Measurements from ENCODE around the gene HSPA1B. TPM values are rescaled to one million over a fixed set of nuclear protein-coding genes. Genes with fewer than 3 reads are reported as not detected.
"Not testable (repeated sequence)": the region's sequence is repeated elsewhere in the genome, so short reads cannot be mapped to it uniquely, and the experiment has no call there.

Gene HSPA1B
- total and polyA plus RNA-seq, 2 donors (not counting 1 experiment from before 2014, with no cell fraction given) = 35.5 to 115 TPM

GRCh38 chr6:31799781-31800180, 27.8 kb upstream of the HSPA1B start:
- TF ChIP-seq EZH2 (IDR thresholded peaks at IDR 0.05; ENCODE audit: low read length, missing control alignments) (no peak), CTCF (conservative IDR thresholded peaks at IDR 0.05 in 1 of 2, IDR thresholded peaks at IDR 0.05 in 1 of 2; ENCODE audit: low read depth in 1 of 2, low read length in 2 of 2) (no peak)
- Histone ChIP-seq H3K4me1 (ENCODE audit: control insufficient read depth, extremely low read depth, insufficient read depth, low read length) (no peaks in the 10 kb centered on the region), H3K36me3 (ENCODE audit: control insufficient read depth, insufficient read depth, low read length) (no peaks in the 10 kb centered on the region), H3K27me3 (ENCODE audit: control insufficient read depth, insufficient read depth, low read length) (no peaks in the 10 kb centered on the region), H4K20me1 (ENCODE audit: control insufficient read depth, extremely low read depth, insufficient read depth, low read length) (no peaks in the 10 kb centered on the region), H2AFZ (ENCODE audit: low read length) (no peak overlapping the region), H3K4me2 (ENCODE audit: extremely low read depth, insufficient read depth, low read length) (no peak overlapping the region), H3K79me2 (ENCODE audit: control insufficient read depth, insufficient read depth, low read length) (peaks cover 6% of the 10 kb centered on the region), H3K9me3 (ENCODE audit: control insufficient read depth, insufficient read depth, low read depth, low read length) (no peaks in the 10 kb centered on the region), H3K9ac (ENCODE audit: insufficient read depth, low read length) (no peak overlapping the region), H3K27ac (ENCODE audit: insufficient read depth, low read length) (no peak overlapping the region), H3K4me3 (replicated peaks in 1 of 4; ENCODE audit: control extremely low read depth in 1 of 4, insufficient read depth in 1 of 4, low read depth in 3 of 4, low read length in 4 of 4) (no peak overlapping the region)
- peak in 1 of 2 donors; percentile 45 for DNase-seq (ENCODE audit: low read depth in 2 of 2)

GRCh38 chr6:31801031-31801927, 26.3 kb upstream of the HSPA1B start:
- not testable (repeated sequence) for H2AFZ ChIP-seq (ENCODE audit: low read length); H3K9ac ChIP-seq (ENCODE audit: insufficient read depth, low read length); H3K4me1 ChIP-seq (ENCODE audit: control insufficient read depth, extremely low read depth, insufficient read depth, low read length); DNase-seq (ENCODE audit: low read depth in 2 of 2); H4K20me1 ChIP-seq (ENCODE audit: control insufficient read depth, extremely low read depth, insufficient read depth, low read length); H3K4me3 ChIP-seq (replicated peaks in 1 of 4; ENCODE audit: control extremely low read depth in 1 of 4, insufficient read depth in 1 of 4, low read depth in 3 of 4, low read length in 4 of 4); H3K9me3 ChIP-seq (ENCODE audit: control insufficient read depth, insufficient read depth, low read depth, low read length); H3K36me3 ChIP-seq (ENCODE audit: control insufficient read depth, insufficient read depth, low read length); H3K79me2 ChIP-seq (ENCODE audit: control insufficient read depth, insufficient read depth, low read length); H3K27ac ChIP-seq (ENCODE audit: insufficient read depth, low read length); H3K27me3 ChIP-seq (ENCODE audit: control insufficient read depth, insufficient read depth, low read length); H3K4me2 ChIP-seq (ENCODE audit: extremely low read depth, insufficient read depth, low read length)

GRCh38 chr6:31805939-31806469, 21.5 kb upstream of the HSPA1B start:
- H3K79me2 ChIP-seq (ENCODE audit: control insufficient read depth, insufficient read depth, low read length) = peaks cover 8% of the 10 kb centered on the region
- peak overlapping the region; percentile 85 for H3K9ac ChIP-seq (ENCODE audit: insufficient read depth, low read length)
- peak overlapping the region; percentile 90 for H3K27ac ChIP-seq (ENCODE audit: insufficient read depth, low read length)
- no peaks in the 10 kb centered on the region for H3K9me3 ChIP-seq (ENCODE audit: control insufficient read depth, insufficient read depth, low read depth, low read length)
- H2AFZ ChIP-seq (ENCODE audit: low read length) = peak overlapping the region; percentile 73
- H4K20me1 ChIP-seq (ENCODE audit: control insufficient read depth, extremely low read depth, insufficient read depth, low read length) = no peaks in the 10 kb centered on the region
- TF ChIP-seq EZH2 (IDR thresholded peaks at IDR 0.05; ENCODE audit: low read length, missing control alignments) (no peak), CTCF (conservative IDR thresholded peaks at IDR 0.05 in 1 of 2, IDR thresholded peaks at IDR 0.05 in 1 of 2; ENCODE audit: low read depth in 1 of 2, low read length in 2 of 2) (no peak)
- H3K4me2 ChIP-seq (ENCODE audit: extremely low read depth, insufficient read depth, low read length) = peak overlapping the region; percentile 94
- no peaks in the 10 kb centered on the region for H3K27me3 ChIP-seq (ENCODE audit: control insufficient read depth, insufficient read depth, low read length)
- DNase-seq (ENCODE audit: low read depth in 2 of 2) = no peak
- H3K4me3 ChIP-seq (replicated peaks in 1 of 4; ENCODE audit: control extremely low read depth in 1 of 4, insufficient read depth in 1 of 4, low read depth in 3 of 4, low read length in 4 of 4) = peak overlapping the region; percentile 73 to 84 (median 78)
- no peaks in the 10 kb centered on the region for H3K36me3 ChIP-seq (ENCODE audit: control insufficient read depth, insufficient read depth, low read length)
- H3K4me1 ChIP-seq (ENCODE audit: control insufficient read depth, extremely low read depth, insufficient read depth, low read length) = no peaks in the 10 kb centered on the region

Measured in fibroblast of lung (primary cell).